K562 (cell line): ENCODE results near the gene PRKAR1B. TPM values are rescaled to one million over a fixed set of nuclear protein-coding genes. Genes with fewer than 3 reads are reported as not detected.

Experiments
- ATF4 ChIP-seq: fragments of 450-650 bp; formaldehyde crosslinking; IDR thresholded peaks from 2 replicates; pipeline ENCODE4 v1.4.0; 2022; ENCODE audit warnings: mild to moderate bottlenecking, moderate library complexity
- BCL6 ChIP-seq: fragments of 250-450 bp; sonication (Bioruptor Pico); IDR thresholded peaks from 2 replicates; pipeline ENCODE4 v1.4.0; 2020
- BMI1 ChIP-seq: fragments of 150-350 bp; IDR thresholded peaks from 2 replicates; pipeline ENCODE4 v1.6.1; 2014; ENCODE audit warnings: low read length
- CBFA2T2 ChIP-seq: fragments of 450-650 bp; conservative IDR thresholded peaks from 2 replicates; pipeline ENCODE4 v1.6.1; 2017; ENCODE audit warnings: mild to moderate bottlenecking
- HNRNPL ChIP-seq: fragments of 200-400 bp; formaldehyde crosslinking; IDR thresholded peaks from 2 replicates; pipeline ENCODE4 v1.6.1; 2017; ENCODE audit warnings: low read depth, mild to moderate bottlenecking, low read length
- KLF13 ChIP-seq: fragments of 450-650 bp; IDR thresholded peaks from 2 replicates; pipeline ENCODE4 v1.6.1; 2016; ENCODE audit warnings: missing genetic modification characterization, low read depth, mild to moderate bottlenecking, missing compliant biosample characterization, moderate library complexity, borderline replicate concordance
- NEUROD1 ChIP-seq: fragments of 150-350 bp; IDR thresholded peaks from 2 replicates; pipeline ENCODE4 v1.6.1; 2014; ENCODE audit warnings: borderline replicate concordance, low read length, low read depth; ENCODE audit not compliant: partially characterized antibody
- NFE2L1 ChIP-seq: fragments of 450-650 bp; IDR thresholded peaks from 2 replicates; pipeline ENCODE4 v1.6.1; 2016; ENCODE audit warnings: missing genetic modification characterization, low read depth, mild to moderate bottlenecking, missing compliant biosample characterization, moderate library complexity, borderline replicate concordance
- POLR2AphosphoS2 ChIP-seq: IDR thresholded peaks from 2 replicates; pipeline ENCODE4 v1.6.1; 2012; ENCODE audit warnings: low read length, improper control_type of control experiment
- PRPF4 ChIP-seq: fragments of 200-400 bp; formaldehyde crosslinking; IDR thresholded peaks from one replicate; pipeline ENCODE4 v1.6.1; 2017; ENCODE audit warnings: low read length, low read depth, mild to moderate bottlenecking; ENCODE audit not compliant: insufficient read depth, poor library complexity, severe bottlenecking
- PTBP1 ChIP-seq: fragments of 200-400 bp; formaldehyde crosslinking; IDR thresholded peaks from 2 replicates; pipeline ENCODE4 v1.6.1; 2017; ENCODE audit warnings: low read depth, low read length
- RBM39 ChIP-seq: fragments of 200-400 bp; formaldehyde crosslinking; optimal IDR thresholded peaks from 2 replicates; pipeline ENCODE3; 2018; ENCODE audit warnings: low read depth, low read length
- SMAD4 ChIP-seq: fragments of 250-450 bp; sonication (Bioruptor Pico); conservative IDR thresholded peaks from 2 replicates; pipeline ENCODE4 v1.8.0; 2021; ENCODE audit warnings: inconsistent platforms, mild to moderate bottlenecking, moderate library complexity
- SNRNP70 ChIP-seq: fragments of 200-400 bp; formaldehyde crosslinking; optimal IDR thresholded peaks from 2 replicates; pipeline ENCODE3; 2017; ENCODE audit warnings: low read depth, low read length
- TAF15 ChIP-seq: fragments of 200-400 bp; formaldehyde crosslinking; IDR thresholded peaks from 2 replicates; pipeline ENCODE4 v1.6.1; 2017; ENCODE audit warnings: mild to moderate bottlenecking, low read depth, low read length, moderate library complexity
- TRIM24 ChIP-seq, 2 experiments: fragments of 450-650 bp; IDR thresholded peaks; 2 replicates each; pipeline ENCODE4 v1.6.1; 2016
- ZBTB33 ChIP-seq: sonication (generic); formaldehyde crosslinking; IDR thresholded peaks from 2 replicates; pipeline ENCODE4 v1.8.1; 2023; ENCODE audit warnings: mild to moderate bottlenecking, missing genetic modification reagents
- ZBTB43 ChIP-seq: sonication (generic); formaldehyde crosslinking; IDR thresholded peaks from 2 replicates; pipeline ENCODE4 v1.8.0; 2023; ENCODE audit warnings: mild to moderate bottlenecking, missing genetic modification reagents
- ZEB2 ChIP-seq: fragments of 450-650 bp; IDR thresholded peaks from 2 replicates; pipeline ENCODE4 v1.6.1; 2016
- ZFP30 ChIP-seq: fragments of 250-450 bp; sonication (Bioruptor Pico); IDR thresholded peaks from 2 replicates; pipeline ENCODE4 v1.8.0; 2022; ENCODE audit warnings: moderate library complexity, mild to moderate bottlenecking, inconsistent platforms, borderline replicate concordance
- ZNF224 ChIP-seq: sonication (generic); formaldehyde crosslinking; IDR thresholded peaks from 2 replicates; pipeline ENCODE4 v1.8.0; 2022; ENCODE audit warnings: mild to moderate bottlenecking, missing genetic modification reagents
- ZNF436 ChIP-seq: fragments of 250-450, 450-650 bp; sonication (Bioruptor Pico); formaldehyde crosslinking; IDR thresholded peaks from 2 replicates; pipeline ENCODE4 v1.7.0; 2020; ENCODE audit warnings: mild to moderate bottlenecking
- polyA plus RNA-seq, 8 experiments: library from polyadenylated mRNA; depleted of rRNA in 4 of 8; stranded (reverse) in 5 of 8; unstranded in 3 of 8; fragments of >200 nt; fragmentation: Nextera tagmentation in 2 of 8; fragmentation: Illumina TruSeq in 1 of 8; extraction: Ambion mirVana in 2 of 8; extraction: Trizol in 1 of 8; gene quantifications; 2 replicates each; pipeline versions ENCODE4 v1.2.1 to v1.2.3, GENCODE V29; 2011 to 2014; ENCODE audit warnings: inconsistent platforms in 1 of 8, missing spikeins in 1 of 8
- total RNA-seq, 7 experiments: library from RNA; depleted of rRNA in 6 of 7; stranded (reverse); fragments of >200 nt in 6 of 7; fragmentation: Illumina TruSeq in 2 of 7; extraction: Trizol in 2 of 7; gene quantifications; 2 replicates each; pipeline versions ENCODE4 v1.2.1 to v1.2.3, GENCODE V29; 2011 to 2021; ENCODE audit warnings: low replicate concordance in 1 of 7
- TF ChIP-seq, protein P1 (sequence below): sonication (generic); formaldehyde crosslinking; IDR thresholded peaks from 2 replicates; pipeline ENCODE4 v1.5.0; 2020; ENCODE audit warnings: missing genetic modification reagents
- TF ChIP-seq, protein P2 (sequence below): fragments of 450-650 bp; formaldehyde crosslinking; IDR thresholded peaks from 2 replicates; pipeline ENCODE4 v1.4.0; 2020; ENCODE audit warnings: mild to moderate bottlenecking, moderate library complexity

PRKAR1B gene
- total and polyA plus RNA-seq, 9 of the 15 experiments (the other 6 are each of a cell fraction or from before 2014, with no cell fraction given) = 0.99 to 30.5 (median 12.7) TPM

GRCh38 chr7:583410-584121 is 143.5 kb downstream of the PRKAR1B start (continued):
- no peak for TF ChIP-seq KLF13 (tag)
- no peak for TF ChIP-seq ATF4 (CRISPR knock-in tag)
- TF ChIP-seq, protein P1, sequence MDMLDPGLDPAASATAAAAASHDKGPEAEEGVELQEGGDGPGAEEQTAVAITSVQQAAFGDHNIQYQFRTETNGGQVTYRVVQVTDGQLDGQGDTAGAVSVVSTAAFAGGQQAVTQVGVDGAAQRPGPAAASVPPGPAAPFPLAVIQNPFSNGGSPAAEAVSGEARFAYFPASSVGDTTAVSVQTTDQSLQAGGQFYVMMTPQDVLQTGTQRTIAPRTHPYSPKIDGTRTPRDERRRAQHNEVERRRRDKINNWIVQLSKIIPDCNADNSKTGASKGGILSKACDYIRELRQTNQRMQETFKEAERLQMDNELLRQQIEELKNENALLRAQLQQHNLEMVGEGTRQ (CRISPR knock-in tag) = no peak
- peak; percentile 96 for TF ChIP-seq ZBTB33 (CRISPR knock-in tag)
- TF ChIP-seq ZFP30 (CRISPR knock-in tag) = no peak
- no peak for TF ChIP-seq NEUROD1
- TF ChIP-seq HNRNPL = no peak
- no peak for TF ChIP-seq SMAD4
- no peak for TF ChIP-seq BCL6 (CRISPR knock-in tag)
- no peak for TF ChIP-seq PTBP1
- TF ChIP-seq, protein P2, sequence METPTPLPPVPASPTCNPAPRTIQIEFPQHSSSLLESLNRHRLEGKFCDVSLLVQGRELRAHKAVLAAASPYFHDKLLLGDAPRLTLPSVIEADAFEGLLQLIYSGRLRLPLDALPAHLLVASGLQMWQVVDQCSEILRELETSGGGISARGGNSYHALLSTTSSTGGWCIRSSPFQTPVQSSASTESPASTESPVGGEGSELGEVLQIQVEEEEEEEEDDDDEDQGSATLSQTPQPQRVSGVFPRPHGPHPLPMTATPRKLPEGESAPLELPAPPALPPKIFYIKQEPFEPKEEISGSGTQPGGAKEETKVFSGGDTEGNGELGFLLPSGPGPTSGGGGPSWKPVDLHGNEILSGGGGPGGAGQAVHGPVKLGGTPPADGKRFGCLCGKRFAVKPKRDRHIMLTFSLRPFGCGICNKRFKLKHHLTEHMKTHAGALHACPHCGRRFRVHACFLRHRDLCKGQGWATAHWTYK (CRISPR knock-in tag) = no peak
- TF ChIP-seq PRPF4 = no peak
- TF ChIP-seq RBM39 = no peak
- TF ChIP-seq ZNF436 (CRISPR knock-in tag) = no peak
- TF ChIP-seq ZNF224 (CRISPR knock-in tag) = no peak
- TF ChIP-seq TRIM24 (IDR thresholded peaks at IDR 0.05) = peak; percentile 18 to 20; a peak in 2 of 4 replicates
- no peak for TF ChIP-seq CBFA2T2
- no peak for TF ChIP-seq TAF15
- no peak for TF ChIP-seq NFE2L1 (tag)
- TF ChIP-seq BMI1 = no peak
- no peak for TF ChIP-seq SNRNP70
- TF ChIP-seq POLR2AphosphoS2 = no peak
- TF ChIP-seq ZEB2 = no peak
- TF ChIP-seq ZBTB43 = peak; percentile 100
